ENCODE results near the gene CA11.
A peak's percentile ranks its signal among the peaks of the same experiment; 100 is the strongest.

The CA11 gene

GRCh38 chr19:48616491-48617056 lies 29.4 kb downstream of the CA11 start:
- TF ChIP-seq, protein P1, sequence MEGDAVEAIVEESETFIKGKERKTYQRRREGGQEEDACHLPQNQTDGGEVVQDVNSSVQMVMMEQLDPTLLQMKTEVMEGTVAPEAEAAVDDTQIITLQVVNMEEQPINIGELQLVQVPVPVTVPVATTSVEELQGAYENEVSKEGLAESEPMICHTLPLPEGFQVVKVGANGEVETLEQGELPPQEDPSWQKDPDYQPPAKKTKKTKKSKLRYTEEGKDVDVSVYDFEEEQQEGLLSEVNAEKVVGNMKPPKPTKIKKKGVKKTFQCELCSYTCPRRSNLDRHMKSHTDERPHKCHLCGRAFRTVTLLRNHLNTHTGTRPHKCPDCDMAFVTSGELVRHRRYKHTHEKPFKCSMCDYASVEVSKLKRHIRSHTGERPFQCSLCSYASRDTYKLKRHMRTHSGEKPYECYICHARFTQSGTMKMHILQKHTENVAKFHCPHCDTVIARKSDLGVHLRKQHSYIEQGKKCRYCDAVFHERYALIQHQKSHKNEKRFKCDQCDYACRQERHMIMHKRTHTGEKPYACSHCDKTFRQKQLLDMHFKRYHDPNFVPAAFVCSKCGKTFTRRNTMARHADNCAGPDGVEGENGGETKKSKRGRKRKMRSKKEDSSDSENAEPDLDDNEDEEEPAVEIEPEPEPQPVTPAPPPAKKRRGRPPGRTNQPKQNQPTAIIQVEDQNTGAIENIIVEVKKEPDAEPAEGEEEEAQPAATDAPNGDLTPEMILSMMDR (IDR thresholded peaks at IDR 0.05; ENCODE audit: low read depth, low read length) = no peak
- DNase-seq (ENCODE audit: low read depth in 2 of 2) = no peak
- H3K4me3 ChIP-seq (replicated peaks in 1 of 2; ENCODE audit: low read depth in 2 of 2, low read length in 2 of 2) = peak overlapping the region in 1 of 2 donors; percentile 66

- no peak overlapping the region for H3K4me3 ChIP-seq (replicated peaks in 1 of 2; ENCODE audit: low read depth in 2 of 2, low read length in 2 of 2)
- TF ChIP-seq, protein P1 (IDR thresholded peaks at IDR 0.05; ENCODE audit: low read depth, low read length) = no peak
- DNase-seq (ENCODE audit: low read depth in 2 of 2) = no peak
These were observed 29.9 kb downstream of the CA11 start for GRCh38 chr19:48616041-48616436.

- no peak overlapping the region for H3K4me3 ChIP-seq (replicated peaks in 1 of 2; ENCODE audit: low read depth in 2 of 2, low read length in 2 of 2)
- TF ChIP-seq, protein P1 (IDR thresholded peaks at IDR 0.05; ENCODE audit: low read depth, low read length) = no peak
- DNase-seq (ENCODE audit: low read depth in 2 of 2) = no peak
These were observed 30.6 kb downstream of the CA11 start for GRCh38 chr19:48615231-48616040.

- TF ChIP-seq, protein P1 (IDR thresholded peaks at IDR 0.05; ENCODE audit: low read depth, low read length) = no peak
- DNase-seq (ENCODE audit: low read depth in 2 of 2) = no peak
- H3K4me3 ChIP-seq (replicated peaks in 1 of 2; ENCODE audit: low read depth in 2 of 2, low read length in 2 of 2) = no peak within 1 kb of the TSS
These were observed 31.4 kb downstream of the CA11 start, which contains the start of gene FAM83E for GRCh38 chr19:48614436-48615230. TSS of gene FAM83E (minus strand) at chr19:48615076. CDS start at chr19:48613372, 1,704 bp downstream.

- DNase-seq (ENCODE audit: low read depth in 2 of 2) = no peak
- TF ChIP-seq, protein P1 (IDR thresholded peaks at IDR 0.05; ENCODE audit: low read depth, low read length) = no peak
These were observed 32.0 kb downstream of the CA11 start for GRCh38 chr19:48613852-48614435.

DNA sequence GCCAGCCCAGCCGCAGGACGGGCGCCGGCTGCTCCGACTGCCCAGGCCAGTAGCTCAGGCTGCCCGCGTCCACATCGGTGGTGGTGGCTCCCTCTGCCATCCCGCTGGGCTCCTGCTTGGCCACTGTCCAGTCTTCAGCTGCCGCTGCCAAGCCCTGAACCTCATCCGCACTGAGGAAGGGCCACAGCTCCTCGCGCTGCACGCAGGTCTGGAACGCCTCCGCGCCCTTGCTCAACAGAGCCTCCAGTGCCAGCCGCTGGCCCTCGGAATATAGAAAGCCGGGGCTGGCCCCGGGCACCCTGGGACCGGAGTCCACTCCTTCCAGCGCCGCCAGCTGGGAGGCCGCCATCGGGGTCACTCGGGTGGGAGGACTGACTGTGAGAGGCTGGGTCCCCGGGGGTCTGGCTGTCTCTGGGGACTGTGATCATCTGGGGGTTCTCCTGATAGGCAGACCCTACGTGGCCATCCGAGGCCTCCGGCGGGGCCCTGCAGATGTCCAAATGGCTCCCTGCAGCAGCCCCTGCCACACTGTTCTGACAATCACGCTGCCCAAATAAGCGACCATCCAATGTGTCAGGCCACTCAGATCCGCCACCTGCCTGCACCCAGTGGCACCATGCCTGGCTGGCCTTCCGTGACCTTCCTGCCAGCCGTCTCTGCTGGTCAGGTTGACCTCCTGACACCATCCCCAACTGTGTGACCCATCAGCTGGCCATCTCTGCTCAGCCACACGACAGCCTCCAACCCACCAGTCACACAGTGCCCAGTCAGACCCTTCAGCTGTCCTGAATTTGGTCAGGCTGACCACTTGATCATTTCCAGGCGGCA lies 32.7 kb downstream of the CA11 start:
- no peak overlapping the region for H3K4me3 ChIP-seq (replicated peaks in 1 of 2; ENCODE audit: low read depth in 2 of 2, low read length in 2 of 2)
- no peak for DNase-seq (ENCODE audit: low read depth in 2 of 2)
- TF ChIP-seq, protein P1 (IDR thresholded peaks at IDR 0.05; ENCODE audit: low read depth, low read length) = no peak

More at GRCh38 chr19:48613852-48614435, 32.0 kb downstream of the CA11 start:
- H3K4me3 ChIP-seq (replicated peaks in 1 of 2; ENCODE audit: low read depth in 2 of 2, low read length in 2 of 2) = no peak overlapping the region
